IPS-11a (cell line): ENCODE measurements around the gene FAM53B.

Experiments
- H3K4me3 ChIP-seq: one replicate; pipeline ENCODE4 v1.5.1; 2013; ENCODE audit warnings: low read depth, low read length, control low read depth

The FAM53B gene

DNA sequence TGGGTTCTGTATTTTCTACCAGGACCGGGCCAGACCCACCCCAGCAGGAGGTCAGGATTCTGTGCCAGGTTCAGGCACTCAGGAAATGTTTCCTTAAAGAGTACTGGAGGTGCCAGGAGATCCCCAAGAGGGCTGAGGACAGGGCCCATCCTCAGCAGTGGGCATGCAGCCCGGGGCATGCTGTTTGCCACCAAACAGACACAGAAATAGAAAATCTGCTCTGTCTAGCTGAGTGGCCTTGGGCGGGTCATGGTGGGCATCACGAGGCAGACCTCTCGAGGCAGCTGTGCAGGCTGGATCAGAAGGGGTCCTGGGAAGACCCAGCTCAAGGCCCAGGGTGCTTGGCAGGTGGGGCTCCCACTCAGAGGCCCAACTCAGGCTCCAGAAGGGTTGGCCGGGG lies 105.0 kb downstream of the FAM53B start:
- H3K4me3 ChIP-seq, result no peak overlapping the region

GRCh38 chr10:124637746-124638145 lies 106.4 kb downstream of the FAM53B start:
- H3K4me3 ChIP-seq, result no peak overlapping the region

GRCh38 chr10:124637091-124637700 lies 107.0 kb downstream of the FAM53B start:
- no peak overlapping the region for H3K4me3 ChIP-seq

- no peak overlapping the region for H3K4me3 ChIP-seq
Observed at GRCh38 chr10:124636271-124636995, 107.7 kb downstream of the FAM53B start.

DNA sequence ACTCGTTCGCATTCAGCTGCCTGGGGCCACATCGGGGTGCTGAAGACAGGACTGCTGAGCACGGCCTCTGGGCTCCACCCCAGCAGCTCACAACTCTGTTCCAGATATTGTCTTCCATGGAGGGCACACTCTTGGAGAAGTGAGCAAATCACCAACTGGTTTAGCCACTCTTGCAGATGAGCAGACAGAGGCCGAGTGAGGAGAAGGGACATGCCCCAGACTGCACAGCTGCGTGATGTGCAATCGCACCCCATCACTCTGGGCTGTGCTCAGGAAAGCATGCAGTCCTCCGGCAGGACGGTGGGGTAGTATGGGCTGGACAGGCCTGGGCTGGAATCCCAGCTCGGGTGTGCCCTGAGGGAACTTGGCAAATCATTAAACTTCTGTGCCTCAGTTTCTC lies 111.6 kb downstream of the FAM53B start:
- H3K4me3 ChIP-seq, result no peak overlapping the region

GRCh38 chr10:124632064-124632531 lies 112.1 kb downstream of the FAM53B start:
- no peak overlapping the region for H3K4me3 ChIP-seq

DNA sequence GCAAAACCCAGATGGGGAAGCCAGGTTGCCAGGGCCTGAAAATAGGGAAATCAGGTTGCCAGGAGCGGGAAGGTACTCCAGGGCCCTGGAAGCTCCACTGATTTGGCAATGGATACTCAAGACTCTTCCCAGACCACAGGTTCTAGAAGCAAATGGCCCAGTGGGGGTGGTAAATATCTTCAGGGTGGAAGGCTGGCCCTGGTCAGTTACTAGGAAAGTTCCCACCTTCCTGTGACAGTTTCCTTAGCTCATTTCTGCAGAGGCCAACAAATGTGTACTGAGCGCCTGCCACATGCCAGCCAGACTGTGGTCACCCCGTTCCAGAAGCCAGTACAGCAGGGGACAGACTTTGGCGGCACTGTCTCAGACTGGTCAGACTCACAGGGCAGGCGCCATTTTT lies 113.6 kb downstream of the FAM53B start:
- H3K4me3 ChIP-seq, result no peak overlapping the region

DNA sequence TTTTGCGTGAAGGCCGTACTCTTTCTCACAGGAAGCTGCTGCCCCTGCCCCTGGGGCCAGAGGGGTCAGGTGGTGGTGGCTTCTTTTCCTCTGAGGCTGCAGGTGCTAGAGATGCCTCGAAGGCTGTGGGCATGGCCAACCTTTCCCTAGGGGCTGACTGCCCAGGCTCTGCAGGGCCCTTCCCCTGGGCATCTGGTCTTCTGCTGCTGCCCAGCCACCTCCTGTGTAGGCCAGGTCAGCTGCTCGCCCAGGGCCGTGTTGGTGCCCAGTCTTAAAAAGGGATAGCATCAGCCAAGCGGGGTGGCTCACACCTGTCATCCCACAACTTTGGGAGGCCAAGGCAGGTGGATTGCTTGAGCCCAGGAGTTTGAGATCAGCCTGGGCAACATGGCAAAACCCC lies 114.3 kb downstream of the FAM53B start:
- no peak overlapping the region for H3K4me3 ChIP-seq

- no peak overlapping the region for H3K4me3 ChIP-seq
Observed at GRCh38 chr10:124629415-124629814, 114.8 kb downstream of the FAM53B start.

DNA sequence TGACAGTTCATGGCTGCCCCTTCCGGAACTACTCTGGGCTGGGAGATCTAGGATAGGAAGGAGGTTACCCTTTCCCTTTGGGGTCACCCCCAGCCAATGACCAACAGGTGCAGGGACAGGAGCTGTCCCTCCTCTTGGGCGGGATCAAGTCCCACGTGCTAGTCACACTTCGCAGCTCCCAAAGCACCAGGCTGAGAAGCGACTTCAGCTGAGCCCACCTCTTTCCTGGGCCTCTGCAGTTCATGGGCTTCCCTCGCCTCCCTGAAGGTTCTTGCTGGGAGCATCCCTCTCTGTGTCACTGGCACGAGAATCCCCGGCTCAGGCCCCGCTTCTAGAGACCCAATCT lies 115.5 kb downstream of the FAM53B start:
- no peak overlapping the region for H3K4me3 ChIP-seq

GRCh38 chr10:124627866-124628675 lies 116.1 kb downstream of the FAM53B start:
- no peak overlapping the region for H3K4me3 ChIP-seq

DNA sequence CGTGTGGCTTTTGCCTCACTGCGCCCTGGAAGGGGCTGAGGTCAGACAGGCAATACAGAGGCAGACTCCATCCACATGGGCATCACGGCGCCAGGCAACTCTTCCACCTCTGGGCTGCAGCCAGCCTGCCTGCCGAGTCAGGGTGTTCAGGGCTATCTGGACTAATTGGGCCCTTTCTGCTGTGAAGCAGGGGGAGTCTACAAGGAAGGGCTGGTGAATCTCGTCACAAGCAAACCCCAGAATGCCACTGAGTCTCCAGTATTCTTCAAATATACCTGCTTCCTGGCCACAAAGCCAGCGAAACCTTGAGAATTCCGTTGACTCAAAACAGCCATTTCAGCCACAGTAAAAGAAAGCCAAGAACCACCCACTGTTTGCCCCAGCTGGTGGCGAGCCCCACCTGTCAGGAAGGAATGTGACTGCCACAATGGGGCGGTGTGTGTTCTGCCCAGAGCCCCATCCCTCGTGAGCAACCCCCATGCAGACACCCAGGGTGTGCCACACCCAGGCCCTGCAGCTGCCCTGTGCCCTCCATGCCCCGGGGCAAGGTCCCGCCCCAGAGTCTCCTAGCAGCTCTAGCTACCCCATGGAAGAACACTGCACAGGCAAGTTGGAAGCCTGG lies 117.3 kb downstream of the FAM53B start:
- H3K4me3 ChIP-seq, result no peak overlapping the region

DNA sequence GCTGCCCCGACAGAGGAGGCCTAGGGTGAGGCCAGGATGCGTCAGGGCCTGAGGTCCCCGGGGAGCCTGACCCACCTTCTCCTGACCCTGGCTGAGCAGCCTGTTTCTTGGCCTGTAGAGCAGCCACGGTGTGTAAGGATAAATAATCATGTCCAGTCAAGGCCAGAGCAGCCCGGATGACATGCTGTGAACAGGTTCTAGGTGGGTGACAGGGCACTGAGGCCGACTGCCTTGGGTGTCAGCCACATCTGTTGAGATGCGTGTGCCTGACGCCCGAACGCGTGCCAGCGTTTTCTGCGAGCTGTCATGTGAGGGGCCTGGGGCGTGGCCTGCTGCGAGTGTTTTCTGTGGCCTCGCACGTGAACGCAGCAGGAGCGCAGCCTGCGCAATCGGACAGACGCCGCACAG lies 118.3 kb downstream of the FAM53B start:
- H3K4me3 ChIP-seq, result no peak overlapping the region

DNA sequence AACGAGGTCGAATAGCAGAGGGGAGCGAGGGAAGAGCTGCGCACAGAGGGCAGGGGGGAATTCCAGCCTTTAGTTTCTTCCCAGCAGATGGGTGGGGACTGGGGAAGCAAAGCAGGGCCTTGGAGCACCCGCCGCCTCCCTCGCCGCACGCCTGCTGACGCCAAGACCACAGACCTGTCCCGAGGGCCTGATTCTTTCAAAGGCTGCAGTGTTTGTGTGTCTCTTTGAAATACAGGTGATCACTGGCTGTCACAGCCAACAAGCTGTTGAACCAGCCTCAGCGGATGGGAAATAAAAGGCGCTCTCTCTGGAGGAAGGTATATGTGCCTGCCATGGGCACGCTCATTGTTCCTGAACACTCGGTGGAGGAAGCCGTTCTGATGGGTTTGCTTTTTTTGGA lies 119.3 kb downstream of the FAM53B start:
- H3K4me3 ChIP-seq, result no peak overlapping the region

- no peak overlapping the region for H3K4me3 ChIP-seq
Observed at GRCh38 chr10:124624466-124624865, 119.7 kb downstream of the FAM53B start.

- no peak overlapping the region for H3K4me3 ChIP-seq
Observed at GRCh38 chr10:124624006-124624405, 120.2 kb downstream of the FAM53B start.

DNA sequence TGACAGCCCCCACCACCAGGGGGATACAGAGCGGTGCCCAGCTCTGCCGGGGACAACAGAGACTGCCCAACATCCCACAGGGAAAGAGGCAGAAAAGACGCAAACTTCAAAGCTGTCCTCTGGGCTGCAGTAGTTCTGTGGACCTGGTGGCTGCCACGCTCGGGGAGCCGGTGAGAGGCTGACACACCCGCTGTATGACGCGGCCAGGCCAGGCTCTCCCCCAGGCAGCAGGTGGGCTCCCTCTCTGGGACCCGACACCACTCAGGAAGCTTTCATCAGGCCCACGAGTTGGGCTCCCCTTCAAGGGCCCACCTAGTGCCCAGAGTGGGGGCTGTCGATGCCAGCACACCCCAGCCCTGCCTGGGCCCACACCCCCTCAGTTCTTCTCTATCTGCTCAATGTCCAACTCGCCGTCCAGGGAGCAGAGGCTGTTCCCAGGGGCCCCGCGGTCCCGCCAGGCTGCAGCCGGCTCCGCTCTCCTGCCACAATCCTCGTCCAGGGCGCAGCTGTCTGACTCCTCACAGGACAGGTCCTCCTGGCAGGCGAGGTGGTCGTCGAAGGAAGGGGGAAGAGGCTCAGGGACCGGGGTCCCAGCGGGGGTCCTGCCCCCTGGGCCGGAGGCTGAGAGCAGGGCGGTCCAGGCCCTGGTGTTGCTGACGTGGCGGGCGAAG lies 121.2 kb downstream of the FAM53B start:
- H3K4me3 ChIP-seq, result no peak overlapping the region

- H3K4me3 ChIP-seq, result no peak overlapping the region
Observed at GRCh38 chr10:124622158-124622557, 122.0 kb downstream of the FAM53B start.

DNA sequence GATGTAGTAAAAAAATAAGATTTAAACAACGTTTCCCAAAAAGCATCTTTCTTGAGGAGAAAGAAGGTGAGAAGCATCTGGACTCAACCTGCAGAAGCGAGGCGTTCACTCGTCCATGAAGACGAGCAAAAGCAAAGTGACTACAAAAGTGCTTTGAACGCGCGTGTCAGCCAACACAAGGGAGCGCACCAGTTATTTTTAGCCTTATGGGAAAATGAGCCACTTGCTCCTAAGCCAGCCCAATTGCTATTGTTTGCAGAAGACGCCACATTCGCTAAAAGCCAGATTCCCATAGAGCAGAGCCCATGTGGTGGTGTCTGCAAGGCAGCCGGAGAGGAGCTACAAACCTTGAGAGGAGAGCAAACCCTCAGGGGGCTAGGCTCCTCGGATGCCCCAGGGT lies 122.5 kb downstream of the FAM53B start:
- no peak overlapping the region for H3K4me3 ChIP-seq

GRCh38 chr10:124619802-124620490 lies 124.2 kb downstream of the FAM53B start:
- no peak overlapping the region for H3K4me3 ChIP-seq
